HL-60 (cell line): Measurements from ENCODE around the gene NPHP1.

ENCODE experiments used
- DNase-seq, 2 experiments: peaks; one replicate each; pipeline ENCODE4 v3.0.0-alpha.2; 2010 to 2020; ENCODE audit warnings: low read depth in 1 of 2, low spot score in 1 of 2
- H3K27ac ChIP-seq: fragments of 250-450 bp; sonication (Bioruptor Pico); replicated peaks from 2 replicates; pipeline ENCODE4 v1.5.1; 2020; ENCODE audit warnings: mild to moderate bottlenecking, moderate library complexity
- H3K27me3 ChIP-seq: fragments of 250-450 bp; sonication (Bioruptor Pico); 2 replicates; pipeline ENCODE4 v1.5.1; 2021; ENCODE audit warnings: mild to moderate bottlenecking, moderate library complexity; ENCODE audit not compliant: insufficient read depth, poor library complexity, severe bottlenecking
- H3K4me3 ChIP-seq: replicated peaks from 2 replicates; pipeline ENCODE4 v1.5.1; 2011; ENCODE audit warnings: mild to moderate bottlenecking, control low read depth, low read length; ENCODE audit not compliant: insufficient read depth
- CTCF ChIP-seq: IDR thresholded peaks from one replicate; pipeline ENCODE4 v1.5.1; 2011; ENCODE audit warnings: low read length, control low read depth, inconsistent platforms; ENCODE audit not compliant: insufficient read depth
- GABPA ChIP-seq: IDR thresholded peaks from 2 replicates; pipeline ENCODE4 v1.6.1; 2012; ENCODE audit warnings: low read depth
- POLR2AphosphoS5 ChIP-seq: IDR thresholded peaks from 2 replicates; pipeline ENCODE4 v1.6.1; 2012; ENCODE audit warnings: low read depth
- REST ChIP-seq: IDR thresholded peaks from 2 replicates; pipeline ENCODE4 v1.6.1; 2012; ENCODE audit warnings: low read depth; ENCODE audit not compliant: insufficient replicate concordance
- SPI1 ChIP-seq: IDR thresholded peaks from 2 replicates; pipeline ENCODE4 v1.6.1; 2012; ENCODE audit warnings: low read depth, mild to moderate bottlenecking, borderline replicate concordance

The NPHP1 gene

GRCh38 chr2:110106642-110107041 is 98.2 kb downstream of the NPHP1 start:
- no peak overlapping the region for H3K27ac ChIP-seq
- DNase-seq = no peak

GRCh38 chr2:110105608-110106467 is 99.0 kb downstream of the NPHP1 start:
- DNase-seq = no peak
- H3K27me3 ChIP-seq = peaks cover 3% of the 10 kb centered on the region
- TF ChIP-seq POLR2AphosphoS5 = no peak
- no peak overlapping the region for H3K27ac ChIP-seq
- H3K4me3 ChIP-seq = no peak overlapping the region

More at GRCh38 chr2:110106642-110107041, 98.2 kb downstream of the NPHP1 start:
- peaks cover 3% of the 10 kb centered on the region for H3K27me3 ChIP-seq
- no peak overlapping the region for H3K4me3 ChIP-seq
- TF ChIP-seq POLR2AphosphoS5 = no peak

- no peak for TF ChIP-seq GABPA
- no peak for TF ChIP-seq SPI1
- TF ChIP-seq REST = no peak
- no peak for TF ChIP-seq POLR2AphosphoS5
- TF ChIP-seq CTCF = no peak
- DNase-seq = no peak
- Histone ChIP-seq H3K27me3 (peaks cover 3% of the 10 kb centered on the region), H3K4me3 (no peak overlapping the region), H3K27ac (no peak overlapping the region)
These were observed 99.6 kb downstream of the NPHP1 start for GRCh38 chr2:110105183-110105582.

- Histone ChIP-seq H3K27me3 (no peaks in the 10 kb centered on the region), H3K27ac (no peak overlapping the region), H3K4me3 (no peak overlapping the region)
- TF ChIP-seq GABPA = no peak
- no peak for TF ChIP-seq POLR2AphosphoS5
- no peak for TF ChIP-seq SPI1
- TF ChIP-seq REST = no peak
- no peak for TF ChIP-seq CTCF
- no peak for DNase-seq
These were observed 100.6 kb downstream of the NPHP1 start for GRCh38 chr2:110104025-110104771.
